ENCODE data around the gene SLC22A16. TPM values are rescaled to one million over a fixed set of nuclear protein-coding genes. Genes with fewer than 3 reads are reported as not detected.

SLC22A16 gene
- total RNA-seq, 4 donors from 2014 or later = not detected

DNA sequence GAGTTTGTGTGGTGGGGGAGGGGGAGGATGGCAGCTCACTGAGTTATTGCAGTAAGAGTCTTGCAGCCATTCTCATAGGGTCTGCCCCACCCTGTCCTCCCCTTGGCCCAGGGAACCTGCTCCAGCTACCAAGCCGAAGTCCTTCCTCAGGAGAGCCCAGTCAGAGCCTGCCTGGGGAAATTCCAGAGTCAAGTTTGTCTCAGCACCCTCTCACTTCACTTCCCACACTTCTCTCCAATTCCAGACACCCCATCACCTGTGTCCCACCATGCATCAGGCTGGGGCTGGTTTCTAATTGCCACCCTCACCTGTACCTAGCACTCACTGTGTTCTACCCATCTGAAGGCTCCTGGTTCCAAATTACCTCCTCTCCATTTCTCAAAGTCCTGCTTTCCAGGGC lies 10.3 kb upstream of the SLC22A16 start:
- Histone ChIP-seq H3K9me3 (no peaks in the 10 kb centered on the region), H3K27ac (no peak overlapping the region), H3K4me3 (no peak overlapping the region), H3K4me1 (no peaks in the 10 kb centered on the region), H3K36me3 (no peaks in the 10 kb centered on the region), H3K27me3 (no peaks in the 10 kb centered on the region)
- in situ Hi-C loops (cut with MboI; ENCODE audit: low sequenced_read_pairs in 4 of 4) (no loop called here), intact Hi-C loops (cut with DNase I; ENCODE audit: low total_unique reads) (no loop called here)
- no peak for DNase-seq
- ATAC-seq = no peak
- TF ChIP-seq POLR2A (IDR thresholded peaks at IDR 0.05) = no peak
- TF ChIP-seq, protein P1, sequence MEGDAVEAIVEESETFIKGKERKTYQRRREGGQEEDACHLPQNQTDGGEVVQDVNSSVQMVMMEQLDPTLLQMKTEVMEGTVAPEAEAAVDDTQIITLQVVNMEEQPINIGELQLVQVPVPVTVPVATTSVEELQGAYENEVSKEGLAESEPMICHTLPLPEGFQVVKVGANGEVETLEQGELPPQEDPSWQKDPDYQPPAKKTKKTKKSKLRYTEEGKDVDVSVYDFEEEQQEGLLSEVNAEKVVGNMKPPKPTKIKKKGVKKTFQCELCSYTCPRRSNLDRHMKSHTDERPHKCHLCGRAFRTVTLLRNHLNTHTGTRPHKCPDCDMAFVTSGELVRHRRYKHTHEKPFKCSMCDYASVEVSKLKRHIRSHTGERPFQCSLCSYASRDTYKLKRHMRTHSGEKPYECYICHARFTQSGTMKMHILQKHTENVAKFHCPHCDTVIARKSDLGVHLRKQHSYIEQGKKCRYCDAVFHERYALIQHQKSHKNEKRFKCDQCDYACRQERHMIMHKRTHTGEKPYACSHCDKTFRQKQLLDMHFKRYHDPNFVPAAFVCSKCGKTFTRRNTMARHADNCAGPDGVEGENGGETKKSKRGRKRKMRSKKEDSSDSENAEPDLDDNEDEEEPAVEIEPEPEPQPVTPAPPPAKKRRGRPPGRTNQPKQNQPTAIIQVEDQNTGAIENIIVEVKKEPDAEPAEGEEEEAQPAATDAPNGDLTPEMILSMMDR (IDR thresholded peaks at IDR 0.05 in 4 of 5, conservative IDR thresholded peaks at IDR 0.05 in 1 of 5) = no peak

DNA sequence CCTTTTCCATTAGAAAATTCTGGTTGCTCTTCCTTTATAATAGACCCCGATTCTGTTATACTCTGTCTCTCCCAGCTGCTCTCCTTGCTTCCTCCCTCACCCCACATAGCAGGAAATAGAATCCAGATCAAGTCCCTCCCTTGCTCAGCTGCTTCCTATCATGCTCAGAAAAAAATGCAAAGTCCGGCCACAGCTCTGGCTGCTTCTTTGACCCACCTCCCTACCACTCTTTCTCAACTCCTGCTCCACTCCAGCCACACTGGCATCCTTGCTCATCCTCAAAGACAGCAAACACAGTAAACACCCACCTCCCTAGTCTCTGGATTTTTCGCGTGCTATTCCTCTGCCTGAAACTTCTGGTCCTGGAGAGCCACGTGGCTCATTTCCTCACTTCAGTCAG lies 9.1 kb upstream of the SLC22A16 start:
- DNase-seq (no peak), ATAC-seq (no peak)
- H3K36me3 ChIP-seq = no peaks in the 10 kb centered on the region
- intact Hi-C loops (cut with DNase I; ENCODE audit: low total_unique reads) (no loop called here), in situ Hi-C loops (cut with MboI; ENCODE audit: low sequenced_read_pairs in 4 of 4) (no loop called here)
- H3K9me3 ChIP-seq = no peaks in the 10 kb centered on the region
- no peaks in the 10 kb centered on the region for H3K4me1 ChIP-seq
- no peak for TF ChIP-seq POLR2A (IDR thresholded peaks at IDR 0.05)
- TF ChIP-seq, protein P1 (IDR thresholded peaks at IDR 0.05 in 4 of 5, conservative IDR thresholded peaks at IDR 0.05 in 1 of 5) = no peak
- no peak overlapping the region for H3K4me3 ChIP-seq
- no peak overlapping the region for H3K27ac ChIP-seq
- H3K27me3 ChIP-seq = no peaks in the 10 kb centered on the region

DNA sequence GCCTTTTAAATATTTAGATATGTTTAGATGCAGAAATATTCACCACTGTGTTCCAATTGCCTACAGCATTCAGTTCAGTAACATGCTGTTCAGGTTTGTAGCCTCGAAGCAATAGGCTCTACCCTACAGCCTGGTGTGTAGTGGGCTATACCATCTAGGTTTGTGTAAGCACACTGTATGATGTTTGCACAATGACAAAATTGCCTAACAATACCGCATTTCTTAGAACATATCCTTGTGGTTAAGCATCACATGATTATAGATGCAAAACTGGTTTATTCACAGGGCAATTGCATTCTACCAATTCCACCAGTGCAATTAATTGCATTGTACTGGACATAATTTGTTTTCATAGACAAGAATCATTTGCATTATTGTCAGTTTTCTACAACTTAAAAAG lies 7.9 kb upstream of the SLC22A16 start:
- DNase-seq = no peak
- in situ Hi-C loops (cut with MboI; ENCODE audit: low sequenced_read_pairs in 4 of 4) = no loop called here
- ATAC-seq = no peak
- Histone ChIP-seq H3K27ac (no peak overlapping the region), H3K9me3 (no peaks in the 10 kb centered on the region), H3K4me1 (no peaks in the 10 kb centered on the region), H3K27me3 (no peaks in the 10 kb centered on the region), H3K4me3 (no peak overlapping the region), H3K36me3 (no peaks in the 10 kb centered on the region)
- intact Hi-C loops (cut with DNase I; ENCODE audit: low total_unique reads) = no loop called here
- TF ChIP-seq POLR2A (IDR thresholded peaks at IDR 0.05) = no peak

DNA sequence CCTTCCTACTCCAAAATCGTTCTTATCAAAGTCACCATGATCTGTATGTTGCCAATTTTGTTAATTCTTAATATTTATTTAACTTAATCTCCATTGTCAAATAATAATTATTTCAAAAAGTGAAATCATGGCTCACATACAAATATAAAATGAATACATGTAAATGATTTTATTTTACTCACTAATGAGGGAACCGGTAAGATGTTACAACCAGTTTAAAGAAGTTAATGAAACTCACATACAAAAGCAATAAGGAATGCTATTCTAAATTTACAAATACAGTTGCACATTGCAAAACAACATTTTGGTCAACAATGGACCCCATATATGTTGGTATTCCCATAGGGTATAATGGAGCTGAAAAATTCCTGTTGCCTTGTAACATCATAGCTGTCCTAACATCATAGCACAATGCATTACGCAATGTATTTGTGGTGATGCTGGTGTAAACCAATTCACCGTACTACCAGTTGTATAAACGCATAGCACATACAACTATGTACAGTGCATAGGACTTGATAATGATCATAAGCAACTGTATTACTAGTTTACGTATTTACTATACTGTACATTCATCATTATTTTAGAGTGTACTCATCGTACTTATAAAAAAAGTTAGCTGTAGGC lies 6.5 kb upstream of the SLC22A16 start:
- Histone ChIP-seq H3K36me3 (no peaks in the 10 kb centered on the region), H3K4me1 (no peaks in the 10 kb centered on the region), H3K9me3 (no peaks in the 10 kb centered on the region), H3K27me3 (no peaks in the 10 kb centered on the region), H3K4me3 (no peak overlapping the region), H3K27ac (no peak overlapping the region)
- ATAC-seq = no peak
- no peak for DNase-seq
- in situ Hi-C loops (cut with MboI; ENCODE audit: low sequenced_read_pairs in 4 of 4) (no loop called here), intact Hi-C loops (cut with DNase I; ENCODE audit: low total_unique reads) (no loop called here)
- TF ChIP-seq, protein P1 (IDR thresholded peaks at IDR 0.05 in 4 of 5, conservative IDR thresholded peaks at IDR 0.05 in 1 of 5) = no peak
- no peak for TF ChIP-seq POLR2A (IDR thresholded peaks at IDR 0.05)

DNA sequence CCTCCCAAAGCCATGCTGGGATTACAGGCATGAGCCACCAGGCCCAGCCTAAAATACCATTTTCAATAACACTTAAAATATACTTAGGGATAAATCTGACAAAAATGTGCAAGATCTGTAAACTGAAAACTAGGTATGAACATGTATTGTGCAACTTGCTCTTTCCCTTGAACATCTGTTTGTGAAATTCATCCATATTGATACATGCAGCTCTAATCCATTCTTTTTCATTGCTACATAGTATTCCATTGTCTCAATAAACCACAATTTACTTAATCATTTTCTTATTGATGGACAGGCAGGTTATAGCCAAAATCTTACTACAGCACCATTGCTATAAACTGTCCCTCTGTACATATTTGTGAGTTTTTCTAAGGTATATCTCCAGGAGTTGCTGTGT lies 4.7 kb upstream of the SLC22A16 start:
- TF ChIP-seq, protein P1 (IDR thresholded peaks at IDR 0.05 in 4 of 5, conservative IDR thresholded peaks at IDR 0.05 in 1 of 5) = no peak
- no peak for TF ChIP-seq POLR2A (IDR thresholded peaks at IDR 0.05)
- no peak overlapping the region for H3K4me3 ChIP-seq
- ATAC-seq = no peak
- H3K36me3 ChIP-seq = no peaks in the 10 kb centered on the region
- in situ Hi-C loops (cut with MboI; ENCODE audit: low sequenced_read_pairs in 4 of 4) (no loop called here), intact Hi-C loops (cut with DNase I; ENCODE audit: low total_unique reads) (no loop called here)
- H3K27ac ChIP-seq = no peak overlapping the region
- no peaks in the 10 kb centered on the region for H3K9me3 ChIP-seq
- peaks cover 0 to 4% (median 2%) of the 10 kb centered on the region in 3 donors for H3K27me3 ChIP-seq
- no peak for DNase-seq
- H3K4me1 ChIP-seq = no peaks in the 10 kb centered on the region

Data from gastrocnemius medialis (tissue), 4 donors.